Measurements from ENCODE around the gene CAMK1. TPM values are rescaled to one million over a fixed set of nuclear protein-coding genes. Genes with fewer than 3 reads are reported as not detected.

Gene CAMK1
- total and polyA plus RNA-seq, 9 of the 15 experiments (the other 6 are each of a cell fraction or from before 2014, with no cell fraction given) = 0.23 to 10.7 (median 6.0) TPM

GRCh38 chr3:9793161-9793781 is 23.5 kb upstream of the CAMK1 start (continued):
- TF ChIP-seq ZFP30 (CRISPR knock-in tag; IDR thresholded peaks at IDR 0.05; ENCODE audit: borderline replicate concordance) = no peak
- no peak for TF ChIP-seq ZNF518B (CRISPR knock-in tag; IDR thresholded peaks at IDR 0.05)
- TF ChIP-seq NR3C1 (CRISPR knock-in tag; IDR thresholded peaks at IDR 0.05) = no peak
- TF ChIP-seq GATAD2B (IDR thresholded peaks at IDR 0.05; ENCODE audit: borderline replicate concordance) = no peak
- peak; percentile 77 for TF ChIP-seq PHF8 (IDR thresholded peaks at IDR 0.05; ENCODE audit: borderline replicate concordance, low read length)
- TF ChIP-seq NCOA6 (IDR thresholded peaks at IDR 0.05) = no peak
- TF ChIP-seq GTF3C2 (IDR thresholded peaks at IDR 0.05; ENCODE audit: borderline replicate concordance, extremely low read depth, insufficient read length) = no peak
- TF ChIP-seq ZNF282 (CRISPR knock-in tag; IDR thresholded peaks at IDR 0.05) = no peak
- 0 out of 2 replicates have a peak, but pooled peaks have one; percentile 40 for TF ChIP-seq RHOXF2B (CRISPR knock-in tag; conservative IDR thresholded peaks at IDR 0.05)
- TF ChIP-seq TOE1 (IDR thresholded peaks at IDR 0.05; ENCODE audit: borderline replicate concordance) = no peak
- no peak for TF ChIP-seq TOE1 (CRISPR knock-in tag; IDR thresholded peaks at IDR 0.05; ENCODE audit: borderline replicate concordance, low read depth)
- TF ChIP-seq ZNF184 (CRISPR knock-in tag; IDR thresholded peaks at IDR 0.05) = no peak
- TF ChIP-seq ZNF79 (CRISPR knock-in tag; IDR thresholded peaks at IDR 0.05; ENCODE audit: low read depth) = no peak
- TF ChIP-seq ELK3 (CRISPR knock-in tag; IDR thresholded peaks at IDR 0.05) = no peak
- no peak for TF ChIP-seq PTTG1 (tag; IDR thresholded peaks at IDR 0.05; ENCODE audit: low read depth)
- TF ChIP-seq IRF1 (CRISPR knock-in tag; IDR thresholded peaks at IDR 0.05; ENCODE audit: borderline replicate concordance) = no peak
- TF ChIP-seq PHF21A (IDR thresholded peaks at IDR 0.05; ENCODE audit: borderline replicate concordance, low read depth) = no peak
- no peak for TF ChIP-seq CBX3 (IDR thresholded peaks at IDR 0.05; ENCODE audit: borderline replicate concordance in 1 of 2, low read length in 2 of 2)
- no peak for TF ChIP-seq ETV6 (IDR thresholded peaks at IDR 0.05; ENCODE audit: borderline replicate concordance in 1 of 2, low read depth in 2 of 2, low read length in 1 of 2)
- no peak for TF ChIP-seq ETV6 (CRISPR knock-in tag; IDR thresholded peaks at IDR 0.05; ENCODE audit: borderline replicate concordance)
- TF ChIP-seq BRD4 (IDR thresholded peaks at IDR 0.05) = peak; percentile 95
